Transverse colon (tissue), 4 donors: ENCODE data around the gene NFKB1. TPM values are rescaled to one million over a fixed set of nuclear protein-coding genes. Genes with fewer than 3 reads are reported as not detected.

Source experiments
- DNase-seq: peaks from one replicate; pipeline ENCODE4 v3.0.0-alpha.2; 2019
- H3K27ac ChIP-seq, 4 donors: fragments of 200-600 bp; sonication (generic); 2 replicates each; pipeline ENCODE4 v1.5.1; 2016 to 2018; ENCODE audit warnings: inconsistent platforms in 4 of 4
- H3K27me3 ChIP-seq: fragments of 200-600 bp; sonication (generic); 2 replicates; pipeline ENCODE4 v1.5.1; 2017; ENCODE audit warnings: inconsistent platforms
- H3K36me3 ChIP-seq, 4 donors: fragments of 200-600 bp; sonication (generic); 2 replicates each; pipeline ENCODE4 v1.5.1; 2017 to 2019; ENCODE audit warnings: inconsistent platforms in 4 of 4
- H3K4me1 ChIP-seq, 4 donors: fragments of 200-600 bp; sonication (generic); 2 replicates each; pipeline ENCODE4 v1.5.1; 2017 to 2020; ENCODE audit warnings: inconsistent platforms in 4 of 4
- H3K4me3 ChIP-seq, 4 donors: fragments of 200-600 bp; sonication (generic); 1 replicate in 1 of 4; 2 replicates in 3 of 4; pipeline versions ENCODE4 v1.5.1 to v1.6.1; 2017 to 2019; ENCODE audit warnings: inconsistent platforms in 4 of 4
- H3K9me3 ChIP-seq, 2 donors: fragments of 200-600 bp; sonication (generic); 2 replicates each; pipeline ENCODE4 v1.5.1; 2017 to 2019; ENCODE audit warnings: inconsistent platforms in 2 of 2
- CTCF ChIP-seq, 5 experiments: fragments of 200-600 bp in 3 of 5; fragments of 450-650 bp in 2 of 5; sonication (generic) in 3 of 5; IDR thresholded peaks; 1 replicate in 2 of 5; 2 replicates in 3 of 5; pipeline ENCODE4 v1.5.1; 2016 to 2017; ENCODE audit warnings: antibody characterized with exemption in 5 of 5, inconsistent platforms in 3 of 5, mild to moderate bottlenecking in 2 of 5, moderate library complexity in 1 of 5
- EP300 ChIP-seq: sonication (generic); formaldehyde crosslinking; IDR thresholded peaks from one replicate; pipeline ENCODE4 v1.6.1; 2017; ENCODE audit warnings: antibody characterized with exemption, low read depth
- POLR2A ChIP-seq: fragments of 450-650 bp; IDR thresholded peaks from one replicate; pipeline ENCODE4 v1.6.1; 2016; ENCODE audit warnings: antibody characterized with exemption, mild to moderate bottlenecking, moderate library complexity
- POLR2AphosphoS5 ChIP-seq, 3 donors: sonication (generic); formaldehyde crosslinking; IDR thresholded peaks; one replicate each; pipeline ENCODE4 v1.6.1; 2016; ENCODE audit warnings: antibody characterized with exemption in 3 of 3
- WGBS, 2 donors: methylation state at CpG; one replicate each; pipeline ENCODE4 v1.1.5; 2018; ENCODE audit warnings: low coverage in 1 of 2; 5-methylcytosine and 5-hydroxymethylcytosine counted together
- in situ Hi-C, 4 donors: fragments of 200-750 bp; cut with MboI; loops; one replicate each; pipeline versions ENCODE4 v1.15.0 to v1.15.1; 2017; ENCODE audit warnings: low sequenced_read_pairs in 3 of 4, low pct_ligation_motif_present in 1 of 4, low pct_unique_long_range_greater_than_20kb in 1 of 4
- intact Hi-C: fragments of 100-400 bp; cut with DNase I; formaldehyde crosslinking; loops from one replicate; pipeline ENCODE4 v1.15.1; 2023; ENCODE audit warnings: low total_unique reads
- total RNA-seq, 4 donors: library from RNA; depleted of rRNA; stranded (reverse); fragments of >200 nt; gene quantifications; one replicate each; pipeline ENCODE4 v1.1.0, GENCODE V29; 2016

The NFKB1 gene
- total RNA-seq, 4 donors from 2014 or later: 20.9 to 35.8 (median 25.2) TPM

DNA sequence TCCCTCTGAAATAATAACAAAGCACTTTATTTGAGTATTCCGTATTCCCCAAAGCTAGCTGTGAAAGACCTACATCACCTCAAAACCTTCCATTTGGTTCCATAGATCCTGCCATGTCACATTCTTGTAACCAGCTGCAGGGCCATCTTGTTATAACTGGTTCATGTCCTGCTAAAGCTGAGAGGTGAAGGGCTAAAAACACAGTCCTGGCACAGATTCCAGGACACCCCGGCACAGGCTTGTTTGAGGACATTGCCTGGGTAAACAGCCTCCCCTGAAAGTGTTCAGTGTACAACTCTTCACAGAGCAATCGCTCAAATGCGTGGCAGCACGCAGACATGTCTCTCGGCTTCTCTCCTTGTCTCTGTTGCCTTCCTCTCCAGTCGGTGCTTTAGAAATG is 130.5 kb downstream of the NFKB1 start:
- in situ Hi-C loops: no loop called here
- no peaks in the 10 kb centered on the region for H3K36me3 ChIP-seq
- intact Hi-C loops: no loop called here
- H3K4me3 ChIP-seq: no peak overlapping the region
- H3K27me3 ChIP-seq: no peaks in the 10 kb centered on the region
- 0 to 92% methylated on average over 1 to 7 of the region's 7 CpGs for whole genome bisulfite sequencing, 2 donors
- TF ChIP-seq CTCF (IDR thresholded peaks at IDR 0.05): no peak
- no peak for TF ChIP-seq EP300
- no peak for TF ChIP-seq POLR2AphosphoS5 (IDR thresholded peaks at IDR 0.05)
- TF ChIP-seq POLR2A: no peak
- H3K9me3 ChIP-seq: no peaks in the 10 kb centered on the region
- H3K4me1 ChIP-seq: no peaks in the 10 kb centered on the region
- no peak for DNase-seq
- H3K27ac ChIP-seq: no peak overlapping the region

DNA sequence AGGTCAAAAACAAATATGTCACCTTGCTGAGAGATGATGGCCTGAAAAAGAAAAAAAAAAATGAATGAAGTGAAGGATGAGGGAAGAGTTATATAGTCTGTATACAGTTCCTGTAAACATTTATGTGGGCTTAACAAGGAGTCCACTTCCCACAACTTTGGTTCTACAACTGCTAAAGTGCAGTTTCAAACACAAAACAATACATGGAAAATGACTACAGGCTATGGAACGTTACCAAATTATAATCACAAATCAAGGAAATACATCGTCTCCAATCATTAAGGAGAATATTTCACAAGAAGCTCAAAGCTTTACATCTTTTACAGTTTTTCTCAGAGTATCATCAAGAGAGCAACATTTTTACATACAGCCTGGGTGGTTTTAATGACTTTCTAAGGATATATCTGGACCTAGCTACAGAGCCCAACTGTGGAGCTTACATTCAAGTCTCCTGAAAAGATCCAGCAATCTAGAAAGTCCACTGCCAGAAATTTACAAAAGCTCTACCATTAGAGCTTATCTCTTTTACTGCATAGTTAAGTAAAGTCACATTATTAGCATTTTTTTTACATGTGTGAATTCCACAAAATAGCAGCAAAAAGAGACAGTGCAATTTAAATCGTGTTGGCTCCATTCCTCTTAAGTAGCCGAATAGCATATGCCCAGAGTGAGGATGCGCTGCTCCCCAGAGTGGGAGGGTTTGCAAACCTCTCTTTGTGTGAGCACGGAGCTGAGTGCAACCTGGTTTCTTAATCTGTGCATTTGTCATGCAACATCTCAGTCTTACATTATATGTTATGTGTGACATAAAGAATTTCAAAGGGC is 131.3 kb downstream of the NFKB1 start:
- in situ Hi-C loops (no loop called here), intact Hi-C loops (no loop called here)
- TF ChIP-seq POLR2AphosphoS5 (IDR thresholded peaks at IDR 0.05) (no peak), POLR2A (no peak), CTCF (IDR thresholded peaks at IDR 0.05) (no peak), EP300 (no peak)
- 61 to 77% methylated on average over 6 of the region's 6 CpGs for WGBS, 2 donors
- H3K4me3 ChIP-seq: no peak overlapping the region
- DNase-seq: no peak
- H3K4me1 ChIP-seq: no peaks in the 10 kb centered on the region
- no peaks in the 10 kb centered on the region for H3K36me3 ChIP-seq
- no peaks in the 10 kb centered on the region for H3K27me3 ChIP-seq
- H3K27ac ChIP-seq: no peak overlapping the region
- H3K9me3 ChIP-seq: no peaks in the 10 kb centered on the region

DNA sequence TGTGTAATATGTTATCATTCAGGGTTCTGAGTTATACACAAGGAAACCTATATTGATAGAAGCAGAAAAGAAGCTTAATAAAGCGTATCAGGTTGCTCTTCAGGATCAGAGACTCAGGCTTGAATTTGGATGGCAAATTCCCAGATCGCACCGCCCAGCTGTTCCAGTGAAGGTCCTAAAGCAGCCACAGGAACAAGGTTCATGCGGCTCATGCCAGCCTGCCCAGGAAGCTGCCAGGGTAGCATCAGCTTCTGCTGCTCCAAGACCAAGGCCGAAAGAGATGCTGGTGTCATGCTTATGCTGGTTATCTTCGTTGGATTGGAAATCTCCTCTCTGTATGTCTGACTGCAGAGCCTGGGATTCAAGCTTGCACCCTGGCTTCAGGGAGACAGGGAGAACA is 131.9 kb downstream of the NFKB1 start:
- H3K36me3 ChIP-seq: no peaks in the 10 kb centered on the region
- no peak for DNase-seq
- in situ Hi-C loops (no loop called here), intact Hi-C loops (no loop called here)
- H3K9me3 ChIP-seq: no peaks in the 10 kb centered on the region
- no peak for TF ChIP-seq CTCF (IDR thresholded peaks at IDR 0.05)
- no peak for TF ChIP-seq POLR2AphosphoS5 (IDR thresholded peaks at IDR 0.05)
- TF ChIP-seq POLR2A: no peak
- TF ChIP-seq EP300: no peak
- H3K4me1 ChIP-seq: no peaks in the 10 kb centered on the region
- 50 to 88% methylated on average over 2 to 6 of the region's 6 CpGs for WGBS, 2 donors
- H3K27me3 ChIP-seq: no peaks in the 10 kb centered on the region
- H3K4me3 ChIP-seq: no peak overlapping the region
- H3K27ac ChIP-seq: no peak overlapping the region

- Histone ChIP-seq H3K4me1 (no peaks in the 10 kb centered on the region), H3K36me3 (no peaks in the 10 kb centered on the region), H3K4me3 (no peak overlapping the region), H3K9me3 (no peaks in the 10 kb centered on the region), H3K27ac (no peak overlapping the region), H3K27me3 (no peaks in the 10 kb centered on the region)
- no peak for TF ChIP-seq EP300
- TF ChIP-seq POLR2AphosphoS5 (IDR thresholded peaks at IDR 0.05): no peak
- DNase-seq: no peak
- in situ Hi-C loops (no loop called here), intact Hi-C loops (no loop called here)
- WGBS, 2 donors: 71 to 93% methylated on average over 1 to 3 of the region's 3 CpGs
Observed at GRCh38 chr4:102637391-102637790, 136.2 kb downstream of the NFKB1 start.
